ENCODE measurements around the gene SGPP1. TPM values are rescaled to one million over a fixed set of nuclear protein-coding genes. Genes with fewer than 3 reads are reported as not detected.

SGPP1 gene
- total RNA-seq (2022; extraction: Qiagen RNA extraction; ENCODE audit: low read depth), result 13.4 to 21.4 TPM (median 16.9 TPM) in 5 replicates

GRCh38 chr14:63727736-63728728 is at the start of gene SGPP1:
TSS of gene SGPP1 (minus strand) at chr14:63728065. CDS start at chr14:63727944, 121 bp downstream.

GRCh38 chr14:63641473-63642228 is 86.2 kb downstream of the SGPP1 start, which contains the start of gene WDR89:
TSS of gene WDR89 (minus strand) at chr14:63641871. CDS start at chr14:63599942, 41,929 bp downstream.

Other genes starting within 250 kb of the SGPP1 start
- gene PPP2R5E, start 184.7 kb downstream of the SGPP1 start, total RNA-seq (2022; extraction: Qiagen RNA extraction; ENCODE audit: low read depth), result 20.8 to 31.8 TPM (median 29.1 TPM) in 5 replicates
- gene WDR89, start 86.2 kb downstream of the SGPP1 start, total RNA-seq (2022; extraction: Qiagen RNA extraction; ENCODE audit: low read depth), result 7.9 to 13.2 TPM (median 11.5 TPM) in 5 replicates
- 9.6 to 11.3 TPM (median 9.9 TPM) in 5 replicates for gene SYNE2, start 124.9 kb upstream of the SGPP1 start, total RNA-seq (2022; extraction: Qiagen RNA extraction; ENCODE audit: low read depth)

Measured in A549 treated with DMSO at 1 μM for 4 hours (cell line).